GM20000 (cell line): Measurements from ENCODE around the gene PLAC1.

Experiments used
- DNase-seq: peaks from one replicate; pipeline ENCODE4 v3.0.0; 2012; ENCODE audit warnings: low spot score
- TF ChIP-seq, protein P1 (sequence below): IDR thresholded peaks from 2 replicates; pipeline ENCODE4 v1.5.1; 2012; ENCODE audit warnings: mild to moderate bottlenecking, control low read depth; ENCODE audit errors: extremely low read depth, missing control alignments

The PLAC1 gene

DNA sequence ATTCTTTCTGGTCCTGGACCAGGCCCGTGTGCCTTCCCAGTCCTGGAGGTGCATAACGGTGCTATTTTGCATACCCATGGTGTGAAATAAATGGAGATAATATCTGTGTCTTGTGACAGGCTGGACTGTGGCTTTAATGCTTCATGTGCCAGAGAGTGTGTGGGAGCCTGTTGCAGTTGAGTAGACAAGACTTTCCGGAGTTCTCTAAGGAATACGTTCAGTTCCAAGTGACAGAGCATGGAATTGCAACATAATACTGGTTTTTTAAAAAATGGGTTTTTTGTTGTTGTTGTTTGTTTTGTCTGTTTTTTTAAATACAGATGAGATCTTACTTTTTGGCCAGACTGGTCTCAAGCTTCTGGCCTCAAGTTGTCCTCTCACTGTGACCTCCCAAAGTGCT is 124.3 kb downstream of the PLAC1 start:
- TF ChIP-seq, protein P1, sequence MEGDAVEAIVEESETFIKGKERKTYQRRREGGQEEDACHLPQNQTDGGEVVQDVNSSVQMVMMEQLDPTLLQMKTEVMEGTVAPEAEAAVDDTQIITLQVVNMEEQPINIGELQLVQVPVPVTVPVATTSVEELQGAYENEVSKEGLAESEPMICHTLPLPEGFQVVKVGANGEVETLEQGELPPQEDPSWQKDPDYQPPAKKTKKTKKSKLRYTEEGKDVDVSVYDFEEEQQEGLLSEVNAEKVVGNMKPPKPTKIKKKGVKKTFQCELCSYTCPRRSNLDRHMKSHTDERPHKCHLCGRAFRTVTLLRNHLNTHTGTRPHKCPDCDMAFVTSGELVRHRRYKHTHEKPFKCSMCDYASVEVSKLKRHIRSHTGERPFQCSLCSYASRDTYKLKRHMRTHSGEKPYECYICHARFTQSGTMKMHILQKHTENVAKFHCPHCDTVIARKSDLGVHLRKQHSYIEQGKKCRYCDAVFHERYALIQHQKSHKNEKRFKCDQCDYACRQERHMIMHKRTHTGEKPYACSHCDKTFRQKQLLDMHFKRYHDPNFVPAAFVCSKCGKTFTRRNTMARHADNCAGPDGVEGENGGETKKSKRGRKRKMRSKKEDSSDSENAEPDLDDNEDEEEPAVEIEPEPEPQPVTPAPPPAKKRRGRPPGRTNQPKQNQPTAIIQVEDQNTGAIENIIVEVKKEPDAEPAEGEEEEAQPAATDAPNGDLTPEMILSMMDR = no peak
- DNase-seq = no peak

DNA sequence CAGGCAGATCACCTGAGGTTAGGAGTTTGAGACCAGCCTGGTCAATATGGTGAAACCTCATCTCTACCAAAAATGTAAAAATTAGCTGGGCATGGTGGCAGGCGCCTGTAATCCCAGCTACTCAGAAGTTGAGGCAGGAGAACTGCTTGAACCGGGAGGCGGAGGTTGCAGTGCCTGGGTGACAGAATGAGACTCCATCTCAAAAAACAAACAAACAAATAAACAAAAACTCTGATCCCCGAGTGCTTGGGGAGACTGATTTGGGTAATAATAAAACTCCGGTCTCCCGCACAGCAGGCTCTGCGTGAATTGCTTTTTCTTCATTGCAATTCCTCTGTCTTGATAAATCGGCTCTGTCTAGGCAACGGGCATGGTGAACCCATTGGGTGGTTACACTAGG is 124.9 kb downstream of the PLAC1 start:
- TF ChIP-seq, protein P1 = no peak
- DNase-seq = no peak

DNA sequence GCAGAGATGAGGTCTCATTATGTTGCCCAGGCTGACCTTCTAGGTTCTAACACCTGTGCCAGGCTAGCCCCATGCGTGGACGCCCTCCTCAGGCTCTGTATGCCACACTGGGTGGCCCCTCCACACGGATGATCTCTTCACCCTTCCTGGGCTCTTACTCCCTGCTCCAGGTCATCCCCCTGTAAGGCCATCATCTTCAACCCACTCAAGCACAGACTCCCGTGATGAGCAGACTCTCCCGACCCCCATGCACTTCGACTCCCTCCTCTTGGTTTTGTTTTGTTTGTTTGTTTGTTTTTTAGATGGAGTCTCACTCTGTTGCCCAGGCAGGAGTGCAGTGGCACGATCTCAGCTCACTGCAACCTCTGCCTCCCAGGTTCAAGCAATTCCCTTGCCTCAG is 127.4 kb downstream of the PLAC1 start:
- TF ChIP-seq, protein P1 = no peak
- no peak for DNase-seq

DNA sequence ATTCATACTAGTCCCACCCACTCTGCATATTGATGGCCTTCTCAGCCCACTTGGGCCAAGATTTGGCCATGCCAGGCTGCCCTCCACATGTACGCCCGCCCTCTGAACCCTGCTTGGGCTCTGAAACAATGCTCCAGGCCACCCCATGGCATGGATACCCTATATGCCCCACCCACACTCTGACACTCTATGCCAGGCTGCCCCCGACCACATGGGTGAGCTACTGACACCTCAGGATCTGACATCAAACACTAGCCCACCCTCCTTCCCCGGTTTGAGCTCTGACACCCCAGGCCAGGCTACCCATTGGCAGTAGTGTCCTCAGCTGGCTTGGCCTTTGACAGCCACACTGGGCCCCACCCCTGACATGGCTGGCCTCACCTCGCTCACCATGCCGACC is 128.8 kb downstream of the PLAC1 start:
- no peak for DNase-seq
- TF ChIP-seq, protein P1 = no peak

DNA sequence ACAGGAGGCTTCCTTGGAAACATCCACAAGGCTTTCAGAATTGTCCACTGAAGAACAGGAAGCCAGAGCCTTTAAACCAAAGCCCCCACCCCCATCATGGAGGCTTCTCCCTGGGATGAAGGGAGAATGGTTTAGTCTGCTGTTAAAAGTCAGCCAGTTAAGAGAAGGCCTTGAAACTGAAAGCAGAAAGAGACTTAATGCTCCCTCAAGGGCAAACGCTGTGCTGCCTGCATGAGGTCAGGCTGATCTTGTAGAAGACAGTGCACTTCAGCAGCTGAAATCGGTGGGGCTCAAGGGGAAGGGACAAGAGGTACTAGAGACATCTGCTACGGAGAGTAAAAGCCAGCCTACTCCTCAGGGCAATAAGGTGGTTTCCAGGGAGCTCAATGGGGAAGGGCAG is 129.3 kb downstream of the PLAC1 start:
- no peak for DNase-seq
- TF ChIP-seq, protein P1 = no peak

DNA sequence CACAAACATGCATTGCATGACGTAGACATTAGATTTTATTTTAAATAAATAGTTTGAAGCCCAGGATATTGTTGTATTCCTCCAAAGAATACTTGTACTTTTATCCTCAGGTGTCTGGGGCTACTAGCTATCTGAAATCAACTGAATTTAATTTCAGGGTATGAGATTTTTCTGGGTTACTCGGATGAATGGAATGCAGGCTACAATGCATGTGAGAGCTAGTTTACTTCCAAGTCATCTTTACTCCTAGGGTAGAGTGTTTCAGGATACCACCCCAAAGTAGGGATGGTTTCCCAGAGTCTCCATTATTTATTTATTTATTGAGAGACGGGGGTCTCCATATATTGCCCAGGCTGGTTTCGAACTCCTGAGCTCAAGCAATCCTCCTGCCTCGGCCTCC is 131.9 kb downstream of the PLAC1 start:
- no peak for DNase-seq
- TF ChIP-seq, protein P1 = no peak

DNA sequence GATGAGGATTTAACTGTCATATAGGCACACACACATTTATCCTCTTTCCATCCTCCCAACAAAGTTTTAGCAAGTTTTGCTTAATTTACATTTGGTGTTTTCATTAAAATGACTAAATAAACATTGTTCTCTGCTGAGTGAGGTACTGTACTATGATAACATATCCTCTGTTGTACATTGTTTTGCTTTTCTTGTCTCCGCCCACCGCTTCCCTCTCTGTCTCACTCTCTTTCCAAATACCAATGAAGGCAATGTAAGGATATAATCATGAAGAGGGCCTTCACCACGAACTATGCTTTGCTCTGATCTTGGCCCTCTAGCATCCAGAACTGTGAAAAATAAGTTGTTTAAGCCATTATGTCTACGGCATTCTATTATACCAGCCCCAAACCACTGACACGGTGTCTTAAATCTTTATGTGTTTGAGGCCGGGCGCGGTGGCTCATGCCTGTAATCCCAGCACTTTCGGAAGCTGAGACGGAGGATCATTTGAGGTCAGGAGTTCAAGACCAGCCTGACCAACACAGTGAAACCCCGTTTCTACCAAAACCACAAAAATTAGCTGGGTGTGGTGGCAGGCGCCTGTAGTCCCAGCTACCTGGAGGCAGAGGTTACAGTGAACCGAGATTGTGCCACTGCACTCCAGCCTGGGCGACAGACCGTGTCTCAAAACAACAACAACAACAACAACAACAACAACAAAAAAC is 133.0 kb downstream of the PLAC1 start:
- TF ChIP-seq, protein P1 = no peak
- DNase-seq = no peak
